Liver (tissue), 9 donors: ENCODE results near the gene FAM53B. TPM values are rescaled to one million over a fixed set of nuclear protein-coding genes. Genes with fewer than 3 reads are reported as not detected.

Experiments
- DNase-seq: peaks from one replicate; pipeline ENCODE4 v3.0.0-alpha.2; 2017; ENCODE audit warnings: low spot score
- H3K27ac ChIP-seq, 2 donors: one replicate each; pipeline ENCODE4 v1.7.0; 2013; ENCODE audit warnings: inconsistent platforms in 2 of 2, low read length in 2 of 2, control low read depth in 1 of 2, low read depth in 1 of 2, mild to moderate bottlenecking in 1 of 2
- H3K27me3 ChIP-seq, 4 donors: one replicate each; pipeline versions ENCODE4 v1.6.1 to v1.7.0; 2013; ENCODE audit warnings: low read length in 3 of 4, inconsistent platforms in 1 of 4, mild to moderate bottlenecking in 1 of 4, moderate library complexity in 1 of 4; ENCODE audit not compliant: control insufficient read depth in 4 of 4, insufficient read depth in 4 of 4
- H3K36me3 ChIP-seq, 4 donors: one replicate each; pipeline versions ENCODE4 v1.6.1 to v1.7.0; 2013; ENCODE audit warnings: low read length in 3 of 4, mild to moderate bottlenecking in 3 of 4, low read depth in 1 of 4, moderate library complexity in 1 of 4; ENCODE audit not compliant: control insufficient read depth in 4 of 4, insufficient read depth in 3 of 4
- H3K4me1 ChIP-seq, 4 donors: one replicate each; pipeline versions ENCODE4 v1.6.1 to v1.7.0; 2013; ENCODE audit warnings: low read length in 3 of 4, mild to moderate bottlenecking in 3 of 4, moderate library complexity in 1 of 4; ENCODE audit not compliant: control insufficient read depth in 4 of 4, insufficient read depth in 4 of 4
- H3K4me3 ChIP-seq, 3 donors: one replicate each; pipeline versions ENCODE4 v1.6.1 to v1.7.0; 2013; ENCODE audit warnings: low read length in 3 of 3, control low read depth in 1 of 3, low read depth in 1 of 3, mild to moderate bottlenecking in 1 of 3
- H3K9ac ChIP-seq, 2 donors: one replicate each; pipeline ENCODE4 v1.7.0; 2013; ENCODE audit warnings: low read length in 2 of 2, mild to moderate bottlenecking in 2 of 2, moderate library complexity in 2 of 2, control low read depth in 1 of 2, low read depth in 1 of 2
- H3K9me3 ChIP-seq, 4 donors: one replicate each; pipeline versions ENCODE4 v1.6.1 to v1.7.0; 2013; ENCODE audit warnings: low read length in 3 of 4; ENCODE audit not compliant: control insufficient read depth in 4 of 4
- EGR1 ChIP-seq, 2 donors: IDR thresholded peaks; 2 replicates each; pipeline ENCODE4 v1.6.1; 2016 to 2018; ENCODE audit warnings: antibody characterized with exemption in 2 of 2, low read depth in 2 of 2
- GABPA ChIP-seq, 2 donors: IDR thresholded peaks in 1 of 2; conservative IDR thresholded peaks in 1 of 2; 2 replicates each; pipeline ENCODE4 v1.6.1; 2016; ENCODE audit warnings: antibody characterized with exemption in 2 of 2, mild to moderate bottlenecking in 1 of 2, moderate library complexity in 1 of 2
- HNF4A ChIP-seq, 2 donors: conservative IDR thresholded peaks; 2 replicates each; pipeline ENCODE4 v1.6.1; 2016; ENCODE audit warnings: antibody characterized with exemption in 2 of 2, mild to moderate bottlenecking in 2 of 2
- HNF4G ChIP-seq: IDR thresholded peaks from 2 replicates; pipeline ENCODE4 v1.6.1; 2016; ENCODE audit warnings: antibody characterized with exemption
- JUND ChIP-seq, 2 donors: IDR thresholded peaks; 2 replicates each; pipeline ENCODE4 v1.6.1; 2016; ENCODE audit warnings: antibody characterized with exemption in 2 of 2
- NR2F2 ChIP-seq: IDR thresholded peaks from 2 replicates; pipeline ENCODE4 v1.6.1; 2016; ENCODE audit warnings: antibody characterized with exemption
- RAD21 ChIP-seq, 2 donors: IDR thresholded peaks; 2 replicates each; pipeline ENCODE4 v1.6.1; 2016; ENCODE audit warnings: antibody characterized with exemption in 2 of 2, mild to moderate bottlenecking in 2 of 2
- REST ChIP-seq: IDR thresholded peaks from 2 replicates; pipeline ENCODE4 v1.6.1; 2016; ENCODE audit warnings: antibody characterized with exemption, mild to moderate bottlenecking
- RXRA ChIP-seq, 2 donors: IDR thresholded peaks; 2 replicates each; pipeline ENCODE4 v1.6.1; 2017 to 2018; ENCODE audit warnings: antibody characterized with exemption in 2 of 2, mild to moderate bottlenecking in 1 of 2
- SP1 ChIP-seq: IDR thresholded peaks from 2 replicates; pipeline ENCODE4 v1.6.1; 2018; ENCODE audit warnings: antibody characterized with exemption, mild to moderate bottlenecking
- TAF1 ChIP-seq: conservative IDR thresholded peaks from 2 replicates; pipeline ENCODE4 v1.6.1; 2016; ENCODE audit warnings: antibody characterized with exemption, mild to moderate bottlenecking
- YY1 ChIP-seq: IDR thresholded peaks from 2 replicates; pipeline ENCODE4 v1.6.1; 2016; ENCODE audit warnings: antibody characterized with exemption, mild to moderate bottlenecking
- ZBTB33 ChIP-seq: IDR thresholded peaks from 2 replicates; pipeline ENCODE4 v1.6.1; 2016; ENCODE audit warnings: antibody characterized with exemption
- WGBS: extraction: QIAGEN DNeasy Blood & Tissue Kit; methylation state at CpG from one replicate; pipeline ENCODE4 v1.1.7; 2013; 5-methylcytosine and 5-hydroxymethylcytosine counted together
- polyA plus RNA-seq, 2 donors: library from polyadenylated mRNA; stranded (reverse) in 1 of 2; unstranded in 1 of 2; fragments of 200-250 nt in 1 of 2; fragments of >200 nt in 1 of 2; fragmentation: Nextera tagmentation in 1 of 2; extraction: Ambion mirVana in 1 of 2; gene quantifications; one replicate each; pipeline versions ENCODE4 v1.2.1 to v1.2.3, GENCODE V29; 2013 to 2015
- total RNA-seq, 2 donors: library from RNA; depleted of rRNA; stranded (reverse); fragments of >200 nt; gene quantifications; one replicate each; pipeline ENCODE4 v1.2.3, GENCODE V29; 2014
- TF ChIP-seq, protein P1 (sequence below): IDR thresholded peaks from 2 replicates; pipeline ENCODE4 v1.6.1; 2016; ENCODE audit warnings: antibody characterized with exemption
- TF ChIP-seq, protein P2 (sequence below): fragments of 150-350 bp; IDR thresholded peaks from 2 replicates; pipeline ENCODE4 v1.5.1; 2017; ENCODE audit warnings: improper control_type of control experiment, low read depth, low read length; ENCODE audit not compliant: missing input control
- TF ChIP-seq, protein P3 (sequence below): IDR thresholded peaks from 2 replicates; pipeline ENCODE4 v1.6.1; 2016; ENCODE audit warnings: antibody characterized with exemption
- donor health status: healthy.
- donor health status: healthy.
- donor health status: healthy.
- donor health status: healthy.
- donor health status: healthy.

FAM53B gene
- total and polyA plus RNA-seq, 4 donors = 1.1 to 24.0 (median 6.3) TPM

- Histone ChIP-seq H3K36me3 (no peaks in the 10 kb centered on the region), H3K9ac (no peak overlapping the region), H3K27ac (peak overlapping the region in 1 of 2 donors; percentile 61), H3K4me3 (no peak overlapping the region), H3K27me3 (no peaks in the 10 kb centered on the region), H3K9me3 (no peaks in the 10 kb centered on the region), H3K4me1 (peaks cover 2 to 16% (median 11%) of the 10 kb centered on the region in 4 donors)
- TF ChIP-seq EGR1 (IDR thresholded peaks at IDR 0.05; ENCODE audit: low read depth in 2 of 2) = no peak
- no peak for TF ChIP-seq JUND (IDR thresholded peaks at IDR 0.05)
- TF ChIP-seq TAF1 = no peak
- TF ChIP-seq, protein P1, sequence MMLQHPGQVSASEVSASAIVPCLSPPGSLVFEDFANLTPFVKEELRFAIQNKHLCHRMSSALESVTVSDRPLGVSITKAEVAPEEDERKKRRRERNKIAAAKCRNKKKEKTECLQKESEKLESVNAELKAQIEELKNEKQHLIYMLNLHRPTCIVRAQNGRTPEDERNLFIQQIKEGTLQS = no peak
- TF ChIP-seq, protein P2, sequence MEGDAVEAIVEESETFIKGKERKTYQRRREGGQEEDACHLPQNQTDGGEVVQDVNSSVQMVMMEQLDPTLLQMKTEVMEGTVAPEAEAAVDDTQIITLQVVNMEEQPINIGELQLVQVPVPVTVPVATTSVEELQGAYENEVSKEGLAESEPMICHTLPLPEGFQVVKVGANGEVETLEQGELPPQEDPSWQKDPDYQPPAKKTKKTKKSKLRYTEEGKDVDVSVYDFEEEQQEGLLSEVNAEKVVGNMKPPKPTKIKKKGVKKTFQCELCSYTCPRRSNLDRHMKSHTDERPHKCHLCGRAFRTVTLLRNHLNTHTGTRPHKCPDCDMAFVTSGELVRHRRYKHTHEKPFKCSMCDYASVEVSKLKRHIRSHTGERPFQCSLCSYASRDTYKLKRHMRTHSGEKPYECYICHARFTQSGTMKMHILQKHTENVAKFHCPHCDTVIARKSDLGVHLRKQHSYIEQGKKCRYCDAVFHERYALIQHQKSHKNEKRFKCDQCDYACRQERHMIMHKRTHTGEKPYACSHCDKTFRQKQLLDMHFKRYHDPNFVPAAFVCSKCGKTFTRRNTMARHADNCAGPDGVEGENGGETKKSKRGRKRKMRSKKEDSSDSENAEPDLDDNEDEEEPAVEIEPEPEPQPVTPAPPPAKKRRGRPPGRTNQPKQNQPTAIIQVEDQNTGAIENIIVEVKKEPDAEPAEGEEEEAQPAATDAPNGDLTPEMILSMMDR = no peak
- no peak for TF ChIP-seq HNF4G
- no peak for TF ChIP-seq YY1
- TF ChIP-seq ZBTB33 = no peak
- no peak for TF ChIP-seq HNF4A (conservative IDR thresholded peaks at IDR 0.05)
- TF ChIP-seq RXRA (IDR thresholded peaks at IDR 0.05) = no peak
- TF ChIP-seq RAD21 (IDR thresholded peaks at IDR 0.05) = no peak
- no peak for TF ChIP-seq REST
- TF ChIP-seq SP1 = no peak
- no peak for TF ChIP-seq NR2F2
- TF ChIP-seq, protein P3, sequence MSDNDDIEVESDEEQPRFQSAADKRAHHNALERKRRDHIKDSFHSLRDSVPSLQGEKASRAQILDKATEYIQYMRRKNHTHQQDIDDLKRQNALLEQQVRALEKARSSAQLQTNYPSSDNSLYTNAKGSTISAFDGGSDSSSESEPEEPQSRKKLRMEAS = no peak
- no peak for TF ChIP-seq GABPA (IDR thresholded peaks at IDR 0.05 in 1 of 2, conservative IDR thresholded peaks at IDR 0.05 in 1 of 2)
- 86% methylated on average over 9 of the region's 9 CpGs for WGBS
- no peak for DNase-seq
These were observed 27.0 kb downstream of the FAM53B start for GRCh38 chr10:124717041-124717757.
